Right forelimb (tissue), 1 donor: Measurements from ENCODE around the gene PBX1.

Source experiments
- DNase-seq: peaks from one replicate; pipeline ENCODE4 v3.0.0-alpha.2; 2018

PBX1 gene

GRCh38 chr1:164895026-164895912 lies 336.3 kb downstream of the PBX1 start:
- no peak for DNase-seq

GRCh38 chr1:164901031-164901430 lies 342.0 kb downstream of the PBX1 start:
- DNase-seq = no peak
